ACHN (cell line): Measurements from ENCODE around the gene MRPL2.

Experiments used
- DNase-seq: peaks from one replicate; pipeline ENCODE4 v3.0.0-alpha.2; 2015
- in situ Hi-C: cut with HindIII; loops from 2 replicates; pipeline ENCODE4 v1.10.0; 2017; ENCODE audit warnings: low sequenced_read_pairs, low pct_ligation_motif_present, low pct_unique_long_range_greater_than_20kb

The MRPL2 gene

GRCh38 chr6:43007126-43007525 lies 52.1 kb downstream of the MRPL2 start:
- in situ Hi-C loops: no loop called here
- DNase-seq: no peak

- DNase-seq: no peak
- in situ Hi-C loops: no loop called here
Measured at GRCh38 chr6:43006251-43006650, 53.0 kb downstream of the MRPL2 start.

GRCh38 chr6:43005844-43006243 lies 53.4 kb downstream of the MRPL2 start:
- in situ Hi-C loops: no loop called here
- no peak for DNase-seq
